ENCODE measurements around the gene NACC1.

GRCh38 chr19:13117772-13118423 is at the start of gene NACC1:
- no peak for TF ChIP-seq CTCF (IDR thresholded peaks at IDR 0.05)
- TF ChIP-seq EZH2 (IDR thresholded peaks at IDR 0.05): no peak

All from neural progenitor cell (in vitro differentiated cells).